ENCODE data around the gene TBPL1. TPM values are rescaled to one million over a fixed set of nuclear protein-coding genes. Genes with fewer than 3 reads are reported as not detected.

The TBPL1 gene
- total and polyA plus RNA-seq, 11 donors, result 9.9 to 20.3 (median 16.0) TPM

GRCh38 chr6:133953634-133954415, 801 bp downstream of the TBPL1 start:
- H3K9me3 ChIP-seq, result no peaks in the 10 kb centered on the region
- intact Hi-C loops (cut with DNase I), result no loop called here
- WGBS, 4 donors, result 8 to 9% (median 8%) methylated on average over 23 of the region's 23 CpGs
- H3K4me3 ChIP-seq, result peak overlapping the region; percentile 66 to 98 (median 84)
- TF ChIP-seq POLR2A (IDR thresholded peaks at IDR 0.05), result no peak
- no peak for TF ChIP-seq CTCF (IDR thresholded peaks at IDR 0.05)
- DNase-seq (no peak), ATAC-seq (no peak)
- H3K27me3 ChIP-seq, result no peaks in the 10 kb centered on the region
- peaks cover 0 to 49% (median 36%) of the 10 kb centered on the region in 12 donors for H3K4me1 ChIP-seq
- peak overlapping the region; percentile 31 to 98 (median 94) for H3K27ac ChIP-seq
- H3K36me3 ChIP-seq, result no peaks in the 10 kb centered on the region

- no peak for ATAC-seq
- H3K4me3 ChIP-seq, result peak overlapping the region in 5 of 12 donors; percentile 76 to 98 (median 85)
- intact Hi-C loops (cut with DNase I), result no loop called here
- WGBS, 4 donors, result 79 to 83% (median 80%) methylated on average over 7 of the region's 7 CpGs
- H3K27me3 ChIP-seq, result no peaks in the 10 kb centered on the region
- no peaks in the 10 kb centered on the region for H3K36me3 ChIP-seq
- H3K27ac ChIP-seq, result no peak overlapping the region
- no peaks in the 10 kb centered on the region for H3K9me3 ChIP-seq
- no peak for DNase-seq
- TF ChIP-seq CTCF (IDR thresholded peaks at IDR 0.05) (no peak), POLR2A (IDR thresholded peaks at IDR 0.05) (no peak)
- peaks cover 0 to 54% (median 39%) of the 10 kb centered on the region in 12 donors for H3K4me1 ChIP-seq
These were observed 1.9 kb downstream of the TBPL1 start for GRCh38 chr6:133954657-133955576.

GRCh38 chr6:133955582-133956415, 2.8 kb downstream of the TBPL1 start:
- intact Hi-C loops (cut with DNase I), result no loop called here
- Histone ChIP-seq H3K27ac (no peak overlapping the region), H3K4me1 (peaks cover 0 to 54% (median 39%) of the 10 kb centered on the region in 12 donors), H3K36me3 (no peaks in the 10 kb centered on the region), H3K4me3 (no peak overlapping the region), H3K9me3 (no peaks in the 10 kb centered on the region), H3K27me3 (no peaks in the 10 kb centered on the region)
- ATAC-seq (no peak), DNase-seq (no peak)
- WGBS, 4 donors, result 85 to 91% (median 88%) methylated on average over 5 of the region's 5 CpGs
- no peak for TF ChIP-seq CTCF (IDR thresholded peaks at IDR 0.05)
